Esophagus squamous epithelium (tissue), 5 donors: ENCODE measurements around the gene RANBP3L. TPM values are rescaled to one million over a fixed set of nuclear protein-coding genes. Genes with fewer than 3 reads are reported as not detected.
"Not testable (repeated sequence)": the region's sequence is repeated elsewhere in the genome, so short reads cannot be mapped to it uniquely, and the experiment has no call there.

ENCODE experiments used
- DNase-seq: peaks from one replicate; lab custom pipeline; 2025; lab: John Stamatoyannopoulos, UW
- H3K27ac ChIP-seq, 4 donors: fragments of 200-600 bp; sonication (generic); one replicate each; pipeline ENCODE4 v1.5.1; 2016 to 2019; ENCODE audit warnings: mild to moderate bottlenecking in 1 of 4
- H3K27me3 ChIP-seq, 4 donors: fragments of 200-600 bp; sonication (generic); 1 replicate in 3 of 4; 2 replicates in 1 of 4; pipeline versions ENCODE4 v1.5.1 to v1.6.0; 2017 to 2021; ENCODE audit warnings: antibody characterized with exemption in 1 of 4
- H3K36me3 ChIP-seq, 3 donors: fragments of 200-600 bp; sonication (generic); one replicate each; pipeline ENCODE4 v1.5.1; 2016 to 2019
- H3K4me1 ChIP-seq, 3 donors: fragments of 200-600 bp; sonication (generic); one replicate each; pipeline ENCODE4 v1.5.1; 2017 to 2019
- H3K4me3 ChIP-seq, 4 donors: fragments of 200-600 bp; sonication (generic); 1 replicate in 3 of 4; 2 replicates in 1 of 4; pipeline ENCODE4 v1.5.1; 2016 to 2019; ENCODE audit warnings: mild to moderate bottlenecking in 2 of 4, moderate library complexity in 1 of 4
- H3K9me3 ChIP-seq, 3 donors: fragments of 200-600 bp; sonication (generic); one replicate each; pipeline ENCODE4 v1.5.1; 2016 to 2019
- WGBS, 2 donors: methylation state at CpG; one replicate each; pipeline ENCODE4 v1.1.5; 2018; 5-methylcytosine and 5-hydroxymethylcytosine counted together
- intact Hi-C: fragments of 100-400 bp; cut with DNase I; formaldehyde crosslinking; loops from one replicate; pipeline ENCODE4 v1.15.0; 2022
- total RNA-seq, 4 donors: library from RNA; depleted of rRNA; stranded (reverse); fragments of >200 nt; gene quantifications; one replicate each; pipeline ENCODE4 v1.1.0, GENCODE V29; 2016
- TF ChIP-seq, protein P1 (sequence below), 6 experiments: fragments of 450-650 bp in 4 of 6; fragments of 200-600 bp in 2 of 6; sonication (generic) in 2 of 6; IDR thresholded peaks; one replicate each; pipeline ENCODE4 v1.5.1; 2016 to 2019; ENCODE audit warnings: antibody characterized with exemption in 6 of 6, mild to moderate bottlenecking in 4 of 6, moderate library complexity in 4 of 6
- donor health status: DM: yes; HTN: yes; CAD: no.

Gene RANBP3L
- total RNA-seq, 4 donors from 2014 or later: 0.30 to 0.57 (median 0.56) TPM; not detected in 1

DNA sequence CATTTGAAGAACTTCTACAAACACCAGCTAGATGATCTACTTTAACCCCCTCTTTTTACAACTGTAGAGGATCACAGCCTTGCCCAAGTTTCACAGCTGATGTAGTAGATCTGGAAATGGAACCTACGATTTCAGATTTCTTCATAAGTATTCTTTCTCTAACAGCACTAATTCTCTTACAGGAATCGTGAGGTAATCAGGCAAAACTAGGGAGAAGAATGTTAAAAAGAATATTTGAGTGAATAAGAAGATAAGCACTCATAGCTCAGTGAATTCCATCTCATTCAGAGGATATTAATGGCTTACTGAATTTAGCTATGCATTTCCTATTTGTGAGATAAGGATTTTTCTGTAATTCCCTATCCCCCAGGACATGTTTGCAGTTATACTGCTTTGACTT lies 102.1 kb downstream of the RANBP3L start:
- Histone ChIP-seq H3K4me3 (no peak overlapping the region), H3K9me3 (no peaks in the 10 kb centered on the region), H3K27ac (no peak overlapping the region), H3K4me1 (peaks cover 0 to 6% (median 0%) of the 10 kb centered on the region in 3 donors), H3K27me3 (no peaks in the 10 kb centered on the region), H3K36me3 (peaks cover 0 to 87% (median 4%) of the 10 kb centered on the region in 3 donors)
- intact Hi-C loops: no loop called here
- WGBS, 2 donors: 82 to 93% methylated on average over 2 of the region's 2 CpGs
- TF ChIP-seq, protein P1, sequence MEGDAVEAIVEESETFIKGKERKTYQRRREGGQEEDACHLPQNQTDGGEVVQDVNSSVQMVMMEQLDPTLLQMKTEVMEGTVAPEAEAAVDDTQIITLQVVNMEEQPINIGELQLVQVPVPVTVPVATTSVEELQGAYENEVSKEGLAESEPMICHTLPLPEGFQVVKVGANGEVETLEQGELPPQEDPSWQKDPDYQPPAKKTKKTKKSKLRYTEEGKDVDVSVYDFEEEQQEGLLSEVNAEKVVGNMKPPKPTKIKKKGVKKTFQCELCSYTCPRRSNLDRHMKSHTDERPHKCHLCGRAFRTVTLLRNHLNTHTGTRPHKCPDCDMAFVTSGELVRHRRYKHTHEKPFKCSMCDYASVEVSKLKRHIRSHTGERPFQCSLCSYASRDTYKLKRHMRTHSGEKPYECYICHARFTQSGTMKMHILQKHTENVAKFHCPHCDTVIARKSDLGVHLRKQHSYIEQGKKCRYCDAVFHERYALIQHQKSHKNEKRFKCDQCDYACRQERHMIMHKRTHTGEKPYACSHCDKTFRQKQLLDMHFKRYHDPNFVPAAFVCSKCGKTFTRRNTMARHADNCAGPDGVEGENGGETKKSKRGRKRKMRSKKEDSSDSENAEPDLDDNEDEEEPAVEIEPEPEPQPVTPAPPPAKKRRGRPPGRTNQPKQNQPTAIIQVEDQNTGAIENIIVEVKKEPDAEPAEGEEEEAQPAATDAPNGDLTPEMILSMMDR (IDR thresholded peaks at IDR 0.05): no peak
- no peak for DNase-seq

DNA sequence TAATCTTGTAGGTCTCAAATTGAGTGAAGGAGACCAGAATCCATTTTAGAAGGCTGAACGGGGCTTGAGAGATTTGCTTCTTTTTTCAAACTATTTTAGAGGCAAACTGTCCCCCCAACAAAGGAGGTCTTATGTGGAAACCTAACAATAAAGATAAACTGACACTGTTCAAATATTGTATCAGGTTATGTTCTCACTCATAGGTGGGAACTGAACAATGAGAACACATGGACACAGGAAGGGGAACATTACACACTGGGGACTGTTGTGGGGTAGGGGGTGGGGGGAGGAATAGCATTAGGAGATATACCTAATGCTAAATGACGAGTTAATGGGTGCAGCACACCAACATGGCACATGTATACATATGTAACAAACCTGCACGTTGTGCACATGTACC lies 102.9 kb downstream of the RANBP3L start:
- intact Hi-C loops, DNase-seq, H3K4me1 ChIP-seq, H3K27ac ChIP-seq, H3K9me3 ChIP-seq, H3K27me3 ChIP-seq, H3K4me3 ChIP-seq: not testable (repeated sequence)
- 79 to 87% methylated on average over 2 to 3 of the region's 3 CpGs for WGBS, 2 donors
- peaks cover 0 to 91% (median 4%) of the 10 kb centered on the region in 3 donors for H3K36me3 ChIP-seq

Other genes starting within 250 kb of the RANBP3L start
- gene UGT3A2, start 235.0 kb downstream of the RANBP3L start, total RNA-seq: not detected
- gene LMBRD2, start 150.0 kb downstream of the RANBP3L start, total RNA-seq: 10 to 100 TPM in 1 of 4 donors, 1 to 10 TPM in 3; 6.9 to 23.2 (median 8.8) TPM
- 10 to 100 TPM; 10.3 to 41.5 (median 23.6) TPM for gene SKP2, start 149.8 kb downstream of the RANBP3L start, total RNA-seq
- gene NADK2, start 60.0 kb downstream of the RANBP3L start, total RNA-seq: 10 to 100 TPM in 3 of 4 donors, 1 to 10 TPM in 1; 9.0 to 19.6 (median 15.4) TPM